OCI-LY1 (cell line): ENCODE measurements around the gene RNF19B.

ENCODE experiments used
- H2AFZ ChIP-seq: fragments of 200-600 bp; sonication (generic), shearing (Covaris generic); 2 replicates; pipeline ENCODE4 v1.6.0; 2014; ENCODE audit warnings: antibody characterized with exemption, mild to moderate bottlenecking, low read length
- H3F3A ChIP-seq: fragments of 200-600 bp; sonication (generic), shearing (Covaris generic); 2 replicates; pipeline ENCODE4 v1.6.0; 2014; ENCODE audit warnings: mild to moderate bottlenecking, antibody characterized with exemption, low read length, moderate library complexity; ENCODE audit not compliant: insufficient read depth
- H3K27ac ChIP-seq: fragments of 200-600 bp; sonication (generic); 2 replicates; pipeline ENCODE4 v1.5.1; 2014; ENCODE audit warnings: low read length, mixed run types, mild to moderate bottlenecking, low read depth; ENCODE audit not compliant: poor library complexity, severe bottlenecking
- H3K27me3 ChIP-seq: fragments of 200-600 bp; sonication (generic); 2 replicates; pipeline ENCODE4 v1.6.0; 2014; ENCODE audit warnings: antibody characterized with exemption, mild to moderate bottlenecking, low read length, moderate library complexity; ENCODE audit not compliant: insufficient read depth
- H3K36me3 ChIP-seq: fragments of 200-600 bp; sonication (generic); 2 replicates; pipeline ENCODE4 v1.6.1; 2014; ENCODE audit warnings: mild to moderate bottlenecking, antibody characterized with exemption, low read length, moderate library complexity, mixed read lengths; ENCODE audit not compliant: insufficient read depth
- H3K4me1 ChIP-seq: fragments of 200-600 bp; sonication (generic); 2 replicates; pipeline ENCODE4 v1.5.1; 2014; ENCODE audit warnings: mild to moderate bottlenecking, low read length, moderate library complexity; ENCODE audit not compliant: insufficient read depth, severe bottlenecking
- H3K4me2 ChIP-seq: fragments of 200-600 bp; sonication (generic), shearing (Covaris generic); 2 replicates; pipeline ENCODE4 v1.6.1; 2014; ENCODE audit warnings: low read length
- H3K4me3 ChIP-seq: fragments of 200-600 bp; sonication (generic); 2 replicates; pipeline ENCODE4 v1.5.1; 2014; ENCODE audit warnings: low read length, low read depth, mild to moderate bottlenecking, mixed read lengths; ENCODE audit not compliant: poor library complexity, severe bottlenecking
- H3K79me2 ChIP-seq: fragments of 200-600 bp; shearing (Covaris generic); 2 replicates; pipeline ENCODE4 v1.6.1; 2016; ENCODE audit warnings: mixed run types, low read length, mixed read lengths; ENCODE audit not compliant: insufficient read depth
- H3K9ac ChIP-seq: fragments of 200-600 bp; sonication (generic), shearing (Covaris generic); 2 replicates; pipeline ENCODE4 v1.6.1; 2014; ENCODE audit warnings: mild to moderate bottlenecking, low read length, mixed read lengths
- H3K9me2 ChIP-seq: fragments of 200-600 bp; sonication (generic), shearing (Covaris generic); 2 replicates; pipeline ENCODE4 v1.6.1; 2014; ENCODE audit warnings: low read depth, mild to moderate bottlenecking, low read length, mixed read lengths
- H3K9me3 ChIP-seq: fragments of 200-600 bp; shearing (Covaris generic); 2 replicates; pipeline ENCODE4 v1.6.1; 2014; ENCODE audit warnings: low read length, mixed read lengths
- H4K20me1 ChIP-seq: fragments of 200-600 bp; sonication (generic), shearing (Covaris generic); 2 replicates; pipeline ENCODE4 v1.6.0; 2016; ENCODE audit warnings: mild to moderate bottlenecking, low read length; ENCODE audit not compliant: insufficient read depth
- EZH2 ChIP-seq: fragments of 200-600 bp; sonication (generic), shearing (Covaris generic); IDR thresholded peaks from 2 replicates; pipeline ENCODE4 v1.8.0; 2017; ENCODE audit warnings: borderline replicate concordance, mixed run types, mild to moderate bottlenecking, antibody characterized with exemption, low read length, moderate library complexity, mixed read lengths
- TF ChIP-seq, protein P1 (sequence below): fragments of 200-600 bp; sonication (generic), shearing (Covaris generic); IDR thresholded peaks from 2 replicates; pipeline ENCODE4 v1.5.1; 2017; ENCODE audit warnings: mild to moderate bottlenecking, antibody characterized with exemption, low read length, moderate library complexity, mixed read lengths

The RNF19B gene

DNA sequence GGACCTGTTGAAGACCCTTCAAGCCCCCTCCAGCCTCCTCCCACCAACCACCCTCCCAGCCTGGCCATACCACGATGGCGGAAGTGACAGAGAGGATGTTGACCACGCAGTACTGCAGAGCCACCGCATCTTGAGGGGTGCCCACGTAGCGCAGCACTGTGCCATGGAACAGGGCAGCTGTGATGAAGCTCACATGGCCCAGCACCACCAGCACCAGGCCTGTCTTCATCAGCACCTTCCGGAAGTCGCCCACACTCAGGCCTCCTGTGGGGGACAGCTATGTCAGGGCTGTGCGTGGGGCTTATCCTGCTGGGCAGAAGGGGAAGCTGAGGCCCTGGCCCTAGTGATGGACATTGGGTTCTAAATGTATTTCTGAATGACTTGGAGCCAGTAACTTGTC lies 66.6 kb downstream of the RNF19B start:
- TF ChIP-seq EZH2 = no peak
- TF ChIP-seq, protein P1, sequence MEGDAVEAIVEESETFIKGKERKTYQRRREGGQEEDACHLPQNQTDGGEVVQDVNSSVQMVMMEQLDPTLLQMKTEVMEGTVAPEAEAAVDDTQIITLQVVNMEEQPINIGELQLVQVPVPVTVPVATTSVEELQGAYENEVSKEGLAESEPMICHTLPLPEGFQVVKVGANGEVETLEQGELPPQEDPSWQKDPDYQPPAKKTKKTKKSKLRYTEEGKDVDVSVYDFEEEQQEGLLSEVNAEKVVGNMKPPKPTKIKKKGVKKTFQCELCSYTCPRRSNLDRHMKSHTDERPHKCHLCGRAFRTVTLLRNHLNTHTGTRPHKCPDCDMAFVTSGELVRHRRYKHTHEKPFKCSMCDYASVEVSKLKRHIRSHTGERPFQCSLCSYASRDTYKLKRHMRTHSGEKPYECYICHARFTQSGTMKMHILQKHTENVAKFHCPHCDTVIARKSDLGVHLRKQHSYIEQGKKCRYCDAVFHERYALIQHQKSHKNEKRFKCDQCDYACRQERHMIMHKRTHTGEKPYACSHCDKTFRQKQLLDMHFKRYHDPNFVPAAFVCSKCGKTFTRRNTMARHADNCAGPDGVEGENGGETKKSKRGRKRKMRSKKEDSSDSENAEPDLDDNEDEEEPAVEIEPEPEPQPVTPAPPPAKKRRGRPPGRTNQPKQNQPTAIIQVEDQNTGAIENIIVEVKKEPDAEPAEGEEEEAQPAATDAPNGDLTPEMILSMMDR = no peak
- Histone ChIP-seq H3K79me2 (no peaks in the 10 kb centered on the region), H3K9me2 (no peaks in the 10 kb centered on the region), H3F3A (no peaks in the 10 kb centered on the region), H3K27ac (no peak overlapping the region), H3K9ac (no peak overlapping the region), H3K4me3 (no peak overlapping the region), H4K20me1 (no peaks in the 10 kb centered on the region), H3K4me2 (no peak overlapping the region), H2AFZ (no peak overlapping the region), H3K4me1 (peaks cover 3% of the 10 kb centered on the region), H3K27me3 (peaks cover 11% of the 10 kb centered on the region; the same call in 1 of the 2 replicates), H3K36me3 (no peaks in the 10 kb centered on the region), H3K9me3 (no peaks in the 10 kb centered on the region)

DNA sequence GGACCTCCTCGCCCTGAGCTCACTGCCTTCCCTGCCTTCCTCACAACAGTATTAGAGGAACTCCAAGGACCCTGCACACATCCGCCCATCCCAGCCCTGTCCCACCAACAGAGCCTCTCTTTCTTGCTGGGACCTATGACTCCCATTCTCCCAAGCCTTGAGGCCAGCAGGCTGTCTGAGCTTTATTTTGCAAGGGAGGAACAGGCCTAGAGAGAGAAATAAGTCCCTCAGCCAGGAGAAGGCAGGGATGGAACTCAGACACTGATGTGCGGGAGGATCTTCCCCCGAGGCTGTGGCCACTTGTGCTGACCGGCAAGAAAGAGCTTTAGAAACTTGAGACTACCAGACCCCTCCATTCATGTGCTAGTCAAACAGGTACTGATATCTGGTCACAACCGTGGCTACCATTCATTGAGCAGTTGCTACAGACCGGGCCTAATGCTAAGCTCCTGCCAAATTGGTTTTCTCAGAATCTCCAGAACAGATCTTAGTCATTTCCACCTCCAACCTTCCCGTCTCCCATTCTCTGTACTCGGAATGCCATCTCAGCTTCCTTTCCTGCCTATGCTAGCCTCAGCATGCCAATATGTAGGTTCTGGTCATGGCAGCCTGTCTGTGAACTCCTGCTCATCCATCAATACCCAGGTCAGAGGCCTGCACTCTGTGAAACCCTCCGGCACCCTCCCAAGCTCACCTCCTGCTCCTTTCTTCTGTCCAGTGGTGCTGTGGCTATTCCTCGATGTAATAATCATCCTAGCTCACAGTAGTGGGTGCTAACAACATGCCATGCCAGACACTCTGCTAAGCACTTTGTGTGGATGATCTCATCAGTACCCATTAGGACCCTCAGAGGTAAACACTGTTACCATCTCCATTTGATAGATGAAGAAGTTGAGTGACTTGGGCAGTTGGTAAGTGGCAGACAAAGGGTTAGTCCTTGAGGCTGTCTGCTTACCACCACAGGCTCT lies 67.2 kb downstream of the RNF19B start:
- H3K27ac ChIP-seq = no peak overlapping the region
- H3K4me3 ChIP-seq = no peak overlapping the region
- H2AFZ ChIP-seq = no peak overlapping the region
- H3K27me3 ChIP-seq = peaks cover 8% of the 10 kb centered on the region; the same call in 1 of the 2 replicates
- H3K9ac ChIP-seq = no peak overlapping the region
- H3K9me3 ChIP-seq = no peaks in the 10 kb centered on the region
- H3K36me3 ChIP-seq = no peaks in the 10 kb centered on the region
- TF ChIP-seq EZH2 = no peak
- TF ChIP-seq, protein P1 = no peak
- no peaks in the 10 kb centered on the region for H3K9me2 ChIP-seq
- H3K4me1 ChIP-seq = peaks cover 3% of the 10 kb centered on the region
- H3F3A ChIP-seq = no peaks in the 10 kb centered on the region
- H3K79me2 ChIP-seq = no peaks in the 10 kb centered on the region
- H4K20me1 ChIP-seq = no peaks in the 10 kb centered on the region
- no peak overlapping the region for H3K4me2 ChIP-seq

DNA sequence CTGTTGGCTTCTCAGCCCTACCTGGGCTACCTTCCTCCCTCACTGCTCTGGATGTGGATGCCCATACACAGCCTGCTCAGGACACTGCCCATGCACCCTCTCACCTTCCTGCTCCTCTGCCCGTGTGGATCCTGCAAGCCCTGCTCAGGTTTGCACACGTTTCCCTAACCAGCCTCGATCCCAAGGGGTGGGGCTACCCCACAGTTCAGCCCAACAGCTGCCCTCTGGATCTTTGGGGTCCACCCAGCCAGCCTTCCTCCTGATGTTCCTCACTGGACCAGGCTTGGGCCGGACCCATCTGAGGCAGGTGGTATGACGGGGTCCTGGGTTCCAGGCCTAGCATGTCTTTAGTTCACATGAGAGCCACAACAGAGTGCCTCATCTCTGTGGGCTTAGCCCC lies 68.2 kb downstream of the RNF19B start:
- no peak overlapping the region for H3K4me2 ChIP-seq
- no peak overlapping the region for H3K27ac ChIP-seq
- H3K4me3 ChIP-seq = no peak overlapping the region
- H3K36me3 ChIP-seq = no peaks in the 10 kb centered on the region
- TF ChIP-seq, protein P1 = no peak
- peaks cover 5% of the 10 kb centered on the region; the same call in 1 of the 2 replicates for H3K27me3 ChIP-seq
- H4K20me1 ChIP-seq = no peaks in the 10 kb centered on the region
- no peaks in the 10 kb centered on the region for H3K79me2 ChIP-seq
- no peak overlapping the region for H3K9ac ChIP-seq
- H2AFZ ChIP-seq = no peak overlapping the region
- H3K9me3 ChIP-seq = no peaks in the 10 kb centered on the region
- H3K4me1 ChIP-seq = no peaks in the 10 kb centered on the region
- H3F3A ChIP-seq = no peaks in the 10 kb centered on the region
- H3K9me2 ChIP-seq = no peaks in the 10 kb centered on the region
